Urinary bladder (tissue), 4 donors: ENCODE data around the gene FAM3A. TPM values are rescaled to one million over a fixed set of nuclear protein-coding genes. Genes with fewer than 3 reads are reported as not detected.
A peak's percentile ranks its signal among the peaks of the same experiment; 100 is the strongest.
"Not testable (repeated sequence)": the region's sequence is repeated elsewhere in the genome, so short reads cannot be mapped to it uniquely, and the experiment has no call there.

ENCODE experiments used
- DNase-seq: peaks from one replicate; pipeline ENCODE4 v3.0.0-alpha.2; 2015; ENCODE audit errors: extremely low spot score
- H3K27ac ChIP-seq: one replicate; pipeline ENCODE4 v1.5.1; 2013; ENCODE audit warnings: low read depth, mild to moderate bottlenecking, moderate library complexity
- H3K36me3 ChIP-seq: one replicate; pipeline ENCODE4 v1.6.1; 2013; ENCODE audit warnings: mild to moderate bottlenecking, moderate library complexity; ENCODE audit not compliant: insufficient read depth
- H3K4me1 ChIP-seq: one replicate; pipeline ENCODE4 v1.6.1; 2013; ENCODE audit warnings: mild to moderate bottlenecking, moderate library complexity; ENCODE audit not compliant: insufficient read depth
- H3K4me3 ChIP-seq: one replicate; pipeline ENCODE4 v1.5.1; 2013; ENCODE audit warnings: low read depth, low read length
- WGBS: extraction: QIAGEN DNeasy Blood & Tissue Kit; methylation state at CpG from one replicate; pipeline ENCODE4 v1.1.7; 2013; 5-methylcytosine and 5-hydroxymethylcytosine counted together
- polyA plus RNA-seq: library from polyadenylated mRNA; stranded (reverse); fragments of 200-250 nt; gene quantifications from one replicate; pipeline ENCODE4 v1.2.3, GENCODE V29; 2013
- total RNA-seq: library from RNA; depleted of rRNA; stranded (reverse); fragments of >200 nt; gene quantifications from one replicate; pipeline ENCODE4 v1.2.3, GENCODE V29; 2014
- donor health status: healthy with polysubstance abuse.
- donor health status: healthy.

Gene FAM3A
- total RNA-seq: 11.2 TPM
- polyA plus RNA-seq: 67.8 TPM

- Histone ChIP-seq H3K27ac (peak within 1 kb of the TSS; percentile 91), H3K36me3 (no peaks in the 10 kb centered on the region), H3K4me1 (no peaks in the 10 kb centered on the region), H3K4me3 (peak within 1 kb of the TSS; percentile 59)
- peak; percentile 76 for DNase-seq
- under 1% methylated on average over 56 of the region's 59 CpGs for WGBS
These were observed at the start of gene FAM3A for GRCh38 chrX:154515966-154516655. FAM3A (minus strand) TSS chrX:154516232; CDS start chrX:154515772, 460 bp downstream.

DNA sequence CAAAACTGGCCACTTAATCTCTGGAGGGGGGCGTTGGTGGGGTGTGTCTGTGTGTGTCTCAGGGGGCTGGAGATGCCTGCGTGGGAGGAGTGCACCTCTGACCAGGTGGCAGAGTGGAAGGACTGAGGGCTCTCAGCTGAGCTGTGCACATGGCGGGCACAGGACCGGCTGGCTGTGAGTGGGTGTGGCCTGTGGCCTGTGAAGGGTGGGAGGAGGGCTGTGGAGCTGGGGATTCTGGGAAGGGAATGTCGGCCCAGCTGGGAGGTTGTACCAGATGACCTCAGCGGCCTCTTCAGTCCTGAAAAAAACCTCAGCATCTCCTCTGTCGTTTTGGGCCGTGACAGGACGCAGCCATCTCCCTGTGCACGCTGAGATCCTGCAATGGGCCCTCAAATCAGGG is 46.3 kb upstream of the FAM3A start:
- not testable (repeated sequence) for DNase-seq, H3K4me3 ChIP-seq, H3K4me1 ChIP-seq, H3K36me3 ChIP-seq, H3K27ac ChIP-seq
- WGBS: no CpG with 5 or more reads among the region's 10 CpGs

GRCh38 chrX:154560326-154560725 is 44.3 kb upstream of the FAM3A start:
- 66% methylated on average over 12 of the region's 31 CpGs for WGBS
- not testable (repeated sequence) for H3K4me3 ChIP-seq, H3K36me3 ChIP-seq, DNase-seq, H3K27ac ChIP-seq, H3K4me1 ChIP-seq

- H3K4me1 ChIP-seq, H3K4me3 ChIP-seq, H3K36me3 ChIP-seq, DNase-seq, H3K27ac ChIP-seq: not testable (repeated sequence)
- WGBS: 96% methylated on average over 9 of the region's 21 CpGs
These were observed 42.9 kb upstream of the FAM3A start for GRCh38 chrX:154558896-154559295.

DNA sequence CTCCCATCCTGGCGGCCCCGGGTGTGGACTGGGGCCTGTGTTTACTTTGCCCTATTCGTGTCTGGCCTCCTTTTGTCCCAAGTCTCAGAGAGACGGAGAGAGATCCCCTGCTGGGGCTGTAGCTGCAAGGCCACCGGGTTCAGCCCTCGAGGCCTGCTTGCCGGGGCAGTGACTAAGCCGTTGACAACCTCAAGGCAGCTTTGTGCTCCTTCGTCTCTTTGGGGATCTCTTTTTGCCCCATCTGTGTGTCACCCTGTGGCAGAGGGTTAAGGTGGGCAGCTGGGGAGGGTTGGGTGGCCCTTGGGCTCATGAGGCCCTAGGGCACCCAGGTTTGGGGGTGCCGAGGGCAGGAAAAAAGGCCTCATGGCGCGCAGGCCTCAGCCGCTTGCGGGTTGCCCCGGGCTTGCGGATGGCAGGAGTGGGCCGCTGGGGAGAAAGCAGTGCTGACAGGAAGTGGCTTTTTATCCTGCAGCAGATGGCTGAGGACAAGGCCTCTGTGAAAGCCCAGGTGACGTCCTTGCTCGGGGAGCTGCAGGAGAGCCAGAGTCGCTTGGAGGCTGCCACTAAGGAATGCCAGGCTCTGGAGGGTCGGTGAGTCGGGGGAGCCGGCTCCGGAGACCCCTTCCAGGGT is 42.1 kb upstream of the FAM3A start:
- H3K4me3 ChIP-seq, DNase-seq, H3K4me1 ChIP-seq, H3K36me3 ChIP-seq, H3K27ac ChIP-seq: not testable (repeated sequence)
- WGBS: 92% methylated on average over 5 of the region's 24 CpGs

DNA sequence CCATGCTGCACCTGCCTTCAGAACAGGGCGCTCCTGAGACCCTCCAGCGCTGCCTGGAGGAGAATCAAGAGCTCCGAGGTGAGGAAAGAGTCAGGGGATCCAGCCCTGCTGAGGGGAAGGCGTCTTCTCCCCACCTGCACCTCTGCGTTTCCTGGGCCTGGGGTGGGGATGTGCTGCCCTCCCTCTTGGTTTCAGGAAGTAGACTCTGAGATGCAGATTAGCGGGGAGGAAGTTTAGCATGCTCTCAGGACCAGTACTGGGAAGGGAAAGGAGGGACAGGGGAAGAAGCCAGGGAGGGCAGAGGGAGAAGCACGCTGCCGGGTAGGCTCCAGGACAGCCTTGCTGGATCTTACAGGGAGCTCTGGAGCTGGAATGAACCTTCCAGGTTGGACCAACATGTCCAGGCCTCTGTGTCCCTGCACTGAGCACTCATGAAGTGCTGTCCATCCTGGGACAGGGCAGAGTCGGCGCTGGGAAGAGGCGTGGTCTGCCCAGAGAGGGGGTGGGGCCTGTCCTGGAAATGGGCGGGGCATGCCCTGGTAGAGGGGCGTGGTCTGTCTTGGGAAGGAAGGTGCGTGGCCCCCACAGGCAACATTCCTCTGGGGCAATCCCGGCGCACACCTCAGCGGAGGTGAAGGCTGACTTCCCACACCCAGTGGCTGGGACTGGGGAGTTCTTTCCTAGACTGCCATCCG is 36.2 kb upstream of the FAM3A start:
- H3K4me1 ChIP-seq, DNase-seq, H3K27ac ChIP-seq, H3K36me3 ChIP-seq, H3K4me3 ChIP-seq: not testable (repeated sequence)
- 91% methylated on average over 9 of the region's 18 CpGs for WGBS

DNA sequence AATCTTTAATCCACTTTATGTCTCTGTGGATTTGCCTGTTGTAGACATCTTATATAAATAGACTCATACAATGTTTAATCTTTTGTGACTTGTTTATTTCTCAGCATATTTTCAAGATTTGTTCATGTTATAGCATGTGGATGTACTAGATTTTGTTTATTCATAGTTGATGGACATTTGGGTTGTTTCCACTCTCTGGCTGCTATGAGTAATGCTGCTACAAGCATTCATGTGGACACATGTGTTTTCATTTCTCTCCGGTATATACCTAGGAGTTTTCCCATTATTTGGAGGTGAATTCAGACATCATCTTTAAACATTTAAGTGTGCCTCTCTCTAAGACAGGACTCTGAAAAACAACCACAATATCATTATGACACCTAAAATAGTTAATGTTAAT is 33.7 kb upstream of the FAM3A start:
- WGBS: 42% methylated on average over 1 of the region's 1 CpG
- no peak for DNase-seq
- Histone ChIP-seq H3K36me3 (peaks cover 5% of the 10 kb centered on the region), H3K4me3 (no peak overlapping the region), H3K4me1 (no peaks in the 10 kb centered on the region), H3K27ac (no peak overlapping the region)

DNA sequence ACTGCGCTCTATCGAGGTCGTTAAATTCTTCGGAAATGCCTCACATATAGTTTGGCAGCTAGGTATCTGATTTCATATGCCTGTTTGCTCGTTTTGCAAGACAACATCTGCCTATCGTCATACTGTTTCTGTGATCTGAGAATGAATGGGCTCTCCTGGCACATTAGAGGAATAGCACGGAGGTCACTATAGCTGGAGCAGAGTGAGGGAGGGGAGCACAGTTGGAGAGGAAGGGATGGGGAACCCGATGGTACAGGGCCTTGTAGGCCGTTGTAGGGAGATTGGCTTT is 31.9 kb upstream of the FAM3A start:
- 1% methylated on average over 9 of the region's 9 CpGs for WGBS
- H3K4me3 ChIP-seq: peak overlapping the region; percentile 51
- H3K36me3 ChIP-seq: no peaks in the 10 kb centered on the region
- peak overlapping the region; percentile 41 for H3K27ac ChIP-seq
- no peaks in the 10 kb centered on the region for H3K4me1 ChIP-seq
- DNase-seq: no peak

- peak within 1 kb of the TSS; percentile 51 for H3K4me3 ChIP-seq
- H3K27ac ChIP-seq: peak within 1 kb of the TSS; percentile 73
- under 1% methylated on average over 69 of the region's 69 CpGs for WGBS
- peak; percentile 54 for DNase-seq
- H3K4me1 ChIP-seq: no peaks in the 10 kb centered on the region
- no peaks in the 10 kb centered on the region for H3K36me3 ChIP-seq
These were observed 31.4 kb upstream of the FAM3A start, which contains the start of gene IKBKG for GRCh38 chrX:154547245-154548027. IKBKG (plus strand) TSS chrX:154547620; CDS start chrX:154552003, 4,383 bp downstream.

GRCh38 chrX:154546354-154547244 is 30.6 kb upstream of the FAM3A start, which contains the start of gene G6PD:
G6PD (minus strand) TSS chrX:154546846; CDS start chrX:154546155, 691 bp downstream.
- no peak for DNase-seq
- H3K4me3 ChIP-seq: peak within 1 kb of the TSS; percentile 51
- H3K4me1 ChIP-seq: no peaks in the 10 kb centered on the region
- under 1% methylated on average over 88 of the region's 92 CpGs for WGBS
- H3K27ac ChIP-seq: peak within 1 kb of the TSS; percentile 73
- no peaks in the 10 kb centered on the region for H3K36me3 ChIP-seq

GRCh38 chrX:154545673-154546274 is 29.7 kb upstream of the FAM3A start:
- H3K4me3 ChIP-seq: no peak overlapping the region
- WGBS: 92% methylated on average over 17 of the region's 17 CpGs
- H3K4me1 ChIP-seq: no peaks in the 10 kb centered on the region
- no peaks in the 10 kb centered on the region for H3K36me3 ChIP-seq
- H3K27ac ChIP-seq: no peak overlapping the region
- DNase-seq: no peak

GRCh38 chrX:154542723-154543424 is 26.8 kb upstream of the FAM3A start:
- 71% methylated on average over 20 of the region's 20 CpGs for WGBS
- no peak for DNase-seq
- peak overlapping the region; percentile 79 for H3K27ac ChIP-seq
- no peaks in the 10 kb centered on the region for H3K36me3 ChIP-seq
- H3K4me3 ChIP-seq: no peak overlapping the region
- no peaks in the 10 kb centered on the region for H3K4me1 ChIP-seq
